ENCODE results near the gene TCEA3.
A peak's percentile ranks its signal among the peaks of the same experiment; 100 is the strongest.

Gene TCEA3

GRCh38 chr1:23367791-23368561 lies 56.6 kb downstream of the TCEA3 start:
- peak; percentile 98 for DNase-seq (ENCODE audit: low read depth)

GRCh38 chr1:23367451-23367790 lies 57.1 kb downstream of the TCEA3 start:
- no peak for DNase-seq (ENCODE audit: low read depth)

- no peak for DNase-seq (ENCODE audit: low read depth)
Observed at GRCh38 chr1:23366598-23366997, 58.0 kb downstream of the TCEA3 start.

- no peak for DNase-seq (ENCODE audit: low read depth)
Observed at GRCh38 chr1:23366146-23366545, 58.4 kb downstream of the TCEA3 start.

- no peak for DNase-seq (ENCODE audit: low read depth)
Observed at GRCh38 chr1:23362218-23362713, 62.3 kb downstream of the TCEA3 start.

GRCh38 chr1:23358310-23358875 lies 66.2 kb downstream of the TCEA3 start:
- no peak for DNase-seq (ENCODE audit: low read depth)

GRCh38 chr1:23357138-23357908 lies 67.2 kb downstream of the TCEA3 start:
- DNase-seq (ENCODE audit: low read depth) = no peak

- DNase-seq (ENCODE audit: low read depth) = no peak
Observed at GRCh38 chr1:23356471-23357137, 67.9 kb downstream of the TCEA3 start.

GRCh38 chr1:23354245-23354644 lies 70.3 kb downstream of the TCEA3 start:
- no peak for DNase-seq (ENCODE audit: low read depth)

- no peak for DNase-seq (ENCODE audit: low read depth)
Observed at GRCh38 chr1:23352096-23352695, 72.4 kb downstream of the TCEA3 start.

- DNase-seq (ENCODE audit: low read depth) = no peak
Observed at GRCh38 chr1:23345920-23346319, 78.6 kb downstream of the TCEA3 start.

- no peak for DNase-seq (ENCODE audit: low read depth)
Observed at GRCh38 chr1:23344987-23345472, 79.5 kb downstream of the TCEA3 start.

- DNase-seq (ENCODE audit: low read depth) = peak; percentile 97
Observed at GRCh38 chr1:23344111-23344986, 80.2 kb downstream of the TCEA3 start, which contains the start of gene HNRNPR. TSS of gene HNRNPR (minus strand) at chr1:23344284. CDS start at chr1:23341008, 3,276 bp downstream.

- DNase-seq (ENCODE audit: low read depth) = peak; percentile 67
Observed at GRCh38 chr1:23343221-23344110, 81.1 kb downstream of the TCEA3 start.

- no peak for DNase-seq (ENCODE audit: low read depth)
Observed at GRCh38 chr1:23341931-23342692, 82.4 kb downstream of the TCEA3 start.

- no peak for DNase-seq (ENCODE audit: low read depth)
Observed at GRCh38 chr1:23339632-23340031, 84.9 kb downstream of the TCEA3 start.

GRCh38 chr1:23337869-23338268 lies 86.7 kb downstream of the TCEA3 start:
- DNase-seq (ENCODE audit: low read depth) = no peak

GRCh38 chr1:23331713-23332112 lies 92.8 kb downstream of the TCEA3 start:
- DNase-seq (ENCODE audit: low read depth) = no peak

All from stimulated activated CD4-positive, alpha-beta T cell treated with anti-CD3 and anti-CD28 coated beads, Interleukin-2, amount 100 ng/mL, for 4 hours (primary cell).